IMR-90 (cell line): ENCODE measurements around the gene PLA2G4D.

ENCODE experiments used
- BHLHE40 ChIP-seq: fragments of 150-350 bp; IDR thresholded peaks from 2 replicates; pipeline ENCODE4 v1.6.1; 2016; ENCODE audit warnings: mild to moderate bottlenecking, low read depth, low read length
- CEBPB ChIP-seq: IDR thresholded peaks from 2 replicates; pipeline ENCODE4 v1.6.1; 2012; ENCODE audit warnings: low read depth, low read length, improper control_type of control experiment
- ELK1 ChIP-seq: fragments of 150-350 bp; IDR thresholded peaks from 2 replicates; pipeline ENCODE4 v1.6.1; 2016; ENCODE audit warnings: low read depth, mild to moderate bottlenecking, low read length, moderate library complexity, borderline replicate concordance
- FOS ChIP-seq: fragments of 150-350 bp; IDR thresholded peaks from 2 replicates; pipeline ENCODE4 v1.6.1; 2016; ENCODE audit warnings: low read depth, low read length
- MAZ ChIP-seq: IDR thresholded peaks from 2 replicates; pipeline ENCODE4 v1.6.1; 2012; ENCODE audit warnings: low read depth, mild to moderate bottlenecking, low read length, improper control_type of control experiment, moderate library complexity, borderline replicate concordance
- MXI1 ChIP-seq: IDR thresholded peaks from 2 replicates; pipeline ENCODE4 v1.6.1; 2012; ENCODE audit warnings: low read depth, mild to moderate bottlenecking, low read length, moderate library complexity, borderline replicate concordance
- NFE2L2 ChIP-seq: fragments of 150-350 bp; IDR thresholded peaks from 2 replicates; pipeline ENCODE4 v1.6.1; 2016; ENCODE audit warnings: low read depth, mild to moderate bottlenecking, low read length
- POLR2A ChIP-seq: IDR thresholded peaks from 2 replicates; pipeline ENCODE4 v1.6.1; 2012; ENCODE audit warnings: mild to moderate bottlenecking, low read depth, low read length
- RAD21 ChIP-seq: IDR thresholded peaks from 2 replicates; pipeline ENCODE4 v1.6.1; 2012; ENCODE audit warnings: low read length, improper control_type of control experiment
- RCOR1 ChIP-seq: IDR thresholded peaks from 2 replicates; pipeline ENCODE4 v1.6.1; 2012; ENCODE audit warnings: mild to moderate bottlenecking, low read length, improper control_type of control experiment; ENCODE audit not compliant: insufficient replicate concordance
- RFX5 ChIP-seq: IDR thresholded peaks from 2 replicates; pipeline ENCODE4 v1.8.0; 2012; ENCODE audit warnings: low read depth, mild to moderate bottlenecking, low read length, moderate library complexity
- SMC3 ChIP-seq: fragments of 150-350 bp; IDR thresholded peaks from 2 replicates; pipeline ENCODE4 v1.6.1; 2016; ENCODE audit warnings: low read depth, mild to moderate bottlenecking, antibody characterized with exemption, low read length, moderate library complexity
- TF ChIP-seq, protein P1 (sequence below): conservative IDR thresholded peaks from 2 replicates; pipeline ENCODE4 v1.5.1; 2012; ENCODE audit warnings: mild to moderate bottlenecking, low read depth, low read length, improper control_type of control experiment
- TF ChIP-seq, protein P2 (sequence below): fragments of 150-350 bp; IDR thresholded peaks from 2 replicates; pipeline ENCODE4 v1.6.1; 2017; ENCODE audit warnings: mild to moderate bottlenecking, antibody characterized with exemption, low read length, low read depth

- TF ChIP-seq, protein P1, sequence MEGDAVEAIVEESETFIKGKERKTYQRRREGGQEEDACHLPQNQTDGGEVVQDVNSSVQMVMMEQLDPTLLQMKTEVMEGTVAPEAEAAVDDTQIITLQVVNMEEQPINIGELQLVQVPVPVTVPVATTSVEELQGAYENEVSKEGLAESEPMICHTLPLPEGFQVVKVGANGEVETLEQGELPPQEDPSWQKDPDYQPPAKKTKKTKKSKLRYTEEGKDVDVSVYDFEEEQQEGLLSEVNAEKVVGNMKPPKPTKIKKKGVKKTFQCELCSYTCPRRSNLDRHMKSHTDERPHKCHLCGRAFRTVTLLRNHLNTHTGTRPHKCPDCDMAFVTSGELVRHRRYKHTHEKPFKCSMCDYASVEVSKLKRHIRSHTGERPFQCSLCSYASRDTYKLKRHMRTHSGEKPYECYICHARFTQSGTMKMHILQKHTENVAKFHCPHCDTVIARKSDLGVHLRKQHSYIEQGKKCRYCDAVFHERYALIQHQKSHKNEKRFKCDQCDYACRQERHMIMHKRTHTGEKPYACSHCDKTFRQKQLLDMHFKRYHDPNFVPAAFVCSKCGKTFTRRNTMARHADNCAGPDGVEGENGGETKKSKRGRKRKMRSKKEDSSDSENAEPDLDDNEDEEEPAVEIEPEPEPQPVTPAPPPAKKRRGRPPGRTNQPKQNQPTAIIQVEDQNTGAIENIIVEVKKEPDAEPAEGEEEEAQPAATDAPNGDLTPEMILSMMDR, result no peak
- TF ChIP-seq BHLHE40 (no peak), POLR2A (no peak), RAD21 (no peak), NFE2L2 (no peak), ELK1 (no peak), SMC3 (no peak), CEBPB (no peak), FOS (no peak), RCOR1 (no peak), MXI1 (no peak), RFX5 (no peak), MAZ (no peak)
- TF ChIP-seq, protein P2, sequence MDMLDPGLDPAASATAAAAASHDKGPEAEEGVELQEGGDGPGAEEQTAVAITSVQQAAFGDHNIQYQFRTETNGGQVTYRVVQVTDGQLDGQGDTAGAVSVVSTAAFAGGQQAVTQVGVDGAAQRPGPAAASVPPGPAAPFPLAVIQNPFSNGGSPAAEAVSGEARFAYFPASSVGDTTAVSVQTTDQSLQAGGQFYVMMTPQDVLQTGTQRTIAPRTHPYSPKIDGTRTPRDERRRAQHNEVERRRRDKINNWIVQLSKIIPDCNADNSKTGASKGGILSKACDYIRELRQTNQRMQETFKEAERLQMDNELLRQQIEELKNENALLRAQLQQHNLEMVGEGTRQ, result no peak
Measured at GRCh38 chr15:42031198-42031915, 63.0 kb downstream of the PLA2G4D start.
